Activated T-cell treated with anti-CD3 and anti-CD28 coated beads, Interleukin-2, amount 50 U/mL, for 48 hours (primary cell): ENCODE data around the gene PIK3AP1.
"Not testable (repeated sequence)": the region's sequence is repeated elsewhere in the genome, so short reads cannot be mapped to it uniquely, and the experiment has no call there.

ENCODE experiments used
- DNase-seq, 2 experiments: peaks; one replicate each; pipeline ENCODE4 v3.0.0-alpha.2; 2020

The PIK3AP1 gene

GRCh38 chr10:96574564-96574963 is 145.8 kb downstream of the PIK3AP1 start:
- DNase-seq, result not testable (repeated sequence)

GRCh38 chr10:96573036-96573435 is 147.3 kb downstream of the PIK3AP1 start:
- no peak for DNase-seq

GRCh38 chr10:96570983-96571964 is 149.0 kb downstream of the PIK3AP1 start:
- no peak for DNase-seq

- no peak for DNase-seq
Observed at GRCh38 chr10:96570511-96570910, 149.8 kb downstream of the PIK3AP1 start.

GRCh38 chr10:96568402-96568801 is 151.9 kb downstream of the PIK3AP1 start:
- DNase-seq, result no peak

GRCh38 chr10:96565774-96566173 is 154.5 kb downstream of the PIK3AP1 start:
- DNase-seq, result no peak

- no peak for DNase-seq
Observed at GRCh38 chr10:96560966-96561887, 159.1 kb downstream of the PIK3AP1 start.

GRCh38 chr10:96560489-96560888 is 159.8 kb downstream of the PIK3AP1 start:
- no peak for DNase-seq

- no peak for DNase-seq
Observed at GRCh38 chr10:96556003-96556402, 164.3 kb downstream of the PIK3AP1 start.

- no peak for DNase-seq
Observed at GRCh38 chr10:96555330-96555729, 165.0 kb downstream of the PIK3AP1 start.

- no peak for DNase-seq
Observed at GRCh38 chr10:96548589-96548988, 171.7 kb downstream of the PIK3AP1 start.

GRCh38 chr10:96545558-96545957 is 174.8 kb downstream of the PIK3AP1 start:
- not testable (repeated sequence) for DNase-seq
